H9 (cell line): ENCODE results near the gene PLEKHA7. TPM values are rescaled to one million over a fixed set of nuclear protein-coding genes. Genes with fewer than 3 reads are reported as not detected.

Source experiments
- DNase-seq: peaks from one replicate; pipeline ENCODE4 v3.0.0-alpha.2; 2017
- H2AFZ ChIP-seq: one replicate; pipeline ENCODE4 v1.6.1; 2013; ENCODE audit warnings: mild to moderate bottlenecking, low read length, control low read depth, moderate library complexity
- H2AK5ac ChIP-seq: 2 replicates; pipeline ENCODE4 v1.6.1; 2013; ENCODE audit warnings: low read length, control low read depth, mixed read lengths; ENCODE audit not compliant: insufficient read length
- H2BK120ac ChIP-seq: one replicate; pipeline ENCODE4 v1.6.1; 2013; ENCODE audit warnings: low read depth, mild to moderate bottlenecking, low read length, control low read depth, inconsistent platforms; ENCODE audit not compliant: poor library complexity, severe bottlenecking
- H2BK12ac ChIP-seq: 2 replicates; pipeline ENCODE4 v1.6.1; 2013; ENCODE audit warnings: low read length, control low read depth, mixed read lengths, low read depth; ENCODE audit not compliant: insufficient read length
- H2BK15ac ChIP-seq: 2 replicates; pipeline ENCODE4 v1.6.1; 2013; ENCODE audit warnings: low read depth, low read length, control low read depth
- H2BK20ac ChIP-seq: one replicate; pipeline ENCODE4 v1.6.1; 2013; ENCODE audit warnings: low read depth, mild to moderate bottlenecking, low read length, control low read depth, inconsistent platforms; ENCODE audit not compliant: poor library complexity, severe bottlenecking
- H2BK5ac ChIP-seq: 2 replicates; pipeline ENCODE4 v1.6.1; 2013; ENCODE audit warnings: low read length, control low read depth, mixed read lengths; ENCODE audit not compliant: insufficient read length
- H3K14ac ChIP-seq: 2 replicates; pipeline ENCODE4 v1.6.1; 2013; ENCODE audit warnings: low read length, control low read depth; ENCODE audit not compliant: insufficient read depth
- H3K18ac ChIP-seq: 2 replicates; pipeline ENCODE4 v1.6.1; 2013; ENCODE audit warnings: low read depth, mild to moderate bottlenecking, mixed read lengths, low read length, control low read depth; ENCODE audit not compliant: insufficient read length
- H3K23ac ChIP-seq: 2 replicates; pipeline ENCODE4 v1.6.1; 2013; ENCODE audit warnings: low read length, control low read depth, mixed read lengths, low read depth; ENCODE audit not compliant: insufficient read length
- H3K23me2 ChIP-seq: 2 replicates; pipeline ENCODE4 v1.6.1; 2013; ENCODE audit warnings: low read depth, mild to moderate bottlenecking, mixed read lengths, low read length, control low read depth; ENCODE audit not compliant: insufficient read length, poor library complexity, severe bottlenecking
- H3K27ac ChIP-seq: 2 replicates; pipeline ENCODE4 v1.5.1; 2013; ENCODE audit warnings: low read length, control low read depth, mixed read lengths, low read depth; ENCODE audit not compliant: insufficient read length
- H3K27me3 ChIP-seq: 2 replicates; pipeline ENCODE4 v1.6.1; 2013; ENCODE audit warnings: low read length, control low read depth, inconsistent platforms; ENCODE audit not compliant: insufficient read depth
- H3K4ac ChIP-seq: 2 replicates; pipeline ENCODE4 v1.6.1; 2013; ENCODE audit warnings: low read depth, mild to moderate bottlenecking, control low read depth, inconsistent platforms, low read length, moderate library complexity
- H3K4me1 ChIP-seq: 2 replicates; pipeline ENCODE4 v1.6.1; 2013; ENCODE audit warnings: low read length, control low read depth, inconsistent platforms; ENCODE audit not compliant: insufficient read depth
- H3K4me2 ChIP-seq: 2 replicates; pipeline ENCODE4 v1.6.1; 2013; ENCODE audit warnings: low read length, control low read depth, mixed read lengths; ENCODE audit not compliant: insufficient read length, insufficient read depth
- H3K56ac ChIP-seq: 2 replicates; pipeline ENCODE4 v1.6.1; 2013; ENCODE audit warnings: low read depth, mild to moderate bottlenecking, mixed read lengths, low read length, control low read depth; ENCODE audit not compliant: insufficient read length
- H3K79me1 ChIP-seq: 2 replicates; pipeline ENCODE4 v1.6.1; 2013; ENCODE audit warnings: low read depth, mild to moderate bottlenecking, moderate library complexity, low read length, control low read depth, inconsistent platforms; ENCODE audit not compliant: insufficient read depth, poor library complexity, severe bottlenecking
- H3K79me2 ChIP-seq: 2 replicates; pipeline ENCODE4 v1.6.1; 2013; ENCODE audit warnings: low read length, control low read depth, inconsistent platforms; ENCODE audit not compliant: insufficient read depth
- H3K9ac ChIP-seq: 2 replicates; pipeline ENCODE4 v1.6.1; 2013; ENCODE audit warnings: low read length, control low read depth, mixed read lengths; ENCODE audit not compliant: insufficient read length; ENCODE audit errors: extremely low read depth
- H3K9me3 ChIP-seq: one replicate; pipeline ENCODE4 v1.6.1; 2013; ENCODE audit warnings: low read depth, low read length, inconsistent platforms; ENCODE audit not compliant: control insufficient read depth
- H3T11ph ChIP-seq: one replicate; pipeline ENCODE4 v1.6.1; 2013; ENCODE audit warnings: mild to moderate bottlenecking, low read length, control low read depth, inconsistent platforms
- H4K20me1 ChIP-seq: one replicate; pipeline ENCODE4 v1.6.1; 2013; ENCODE audit not compliant: control insufficient read depth, insufficient read length, insufficient read depth
- H4K5ac ChIP-seq: 2 replicates; pipeline ENCODE4 v1.6.1; 2013; ENCODE audit warnings: low read depth, mild to moderate bottlenecking, mixed read lengths, low read length, control low read depth; ENCODE audit not compliant: insufficient read length
- H4K8ac ChIP-seq: replicated peaks from 2 replicates; pipeline ENCODE4 v1.6.1; 2013; ENCODE audit warnings: low read length, control low read depth, mixed read lengths, low read depth; ENCODE audit not compliant: insufficient read length
- H4K91ac ChIP-seq: 2 replicates; pipeline ENCODE4 v1.6.1; 2013; ENCODE audit warnings: low read depth, mild to moderate bottlenecking, moderate library complexity, mixed read lengths, low read length, control low read depth; ENCODE audit not compliant: insufficient read length
- H3K27ac Mint-ChIP-seq, 3 experiments: 2 replicates in 2 of 3; 3 replicates in 1 of 3; pipeline ENCODE4 v1.8.0; 2020 to 2021; ENCODE audit warnings: mixed read lengths in 3 of 3, mild to moderate bottlenecking in 1 of 3, moderate library complexity in 1 of 3
- H3K27me3 Mint-ChIP-seq: 2 replicates; pipeline ENCODE4 v1.8.0; 2021; ENCODE audit warnings: low read depth, mild to moderate bottlenecking, moderate library complexity, mixed read lengths
- H3K36me3 Mint-ChIP-seq, 3 experiments: 2 replicates in 2 of 3; 3 replicates in 1 of 3; pipeline ENCODE4 v1.8.0; 2020 to 2021; ENCODE audit warnings: low read depth in 3 of 3, mixed read lengths in 3 of 3; ENCODE audit not compliant: insufficient read depth in 1 of 3
- H3K4me1 Mint-ChIP-seq, 2 experiments: 2 replicates each; pipeline ENCODE4 v1.8.0; 2020; ENCODE audit warnings: mixed read lengths in 2 of 2
- H3K4me3 Mint-ChIP-seq, 2 experiments: 2 replicates in 1 of 2; 3 replicates in 1 of 2; pipeline ENCODE4 v1.8.0; 2020 to 2021; ENCODE audit warnings: mild to moderate bottlenecking in 2 of 2, mixed read lengths in 2 of 2, moderate library complexity in 1 of 2
- H3K9me3 Mint-ChIP-seq, 2 experiments: 2 replicates in 1 of 2; 3 replicates in 1 of 2; pipeline ENCODE4 v1.8.0; 2020; ENCODE audit warnings: mild to moderate bottlenecking in 2 of 2, mixed read lengths in 2 of 2, moderate library complexity in 1 of 2
- CTCF ChIP-seq: fragments of 200-600 bp; sonication (generic); conservative IDR thresholded peaks from 3 replicates; pipeline ENCODE4 v1.8.0; 2021; ENCODE audit warnings: antibody characterized with exemption, mild to moderate bottlenecking
- whole genome bisulfite sequencing: extraction: QIAGEN DNeasy Blood & Tissue Kit; methylation state at CpG from one replicate; pipeline ENCODE4 v1.1.7; 2013; ENCODE audit warnings: missing lambda C conversion rate, low lambda C conversion rate, mixed read lengths; ENCODE audit not compliant: insufficient read length; ENCODE audit errors: extremely low coverage; 5-methylcytosine and 5-hydroxymethylcytosine counted together
- total RNA-seq: library from RNA; stranded (reverse); gene quantifications from 2 replicates; pipeline ENCODE4 v1.2.1, GENCODE V29; 2021

Gene PLEKHA7
- total RNA-seq, 1 experiment from 2014 or later, result 21.0 TPM

GRCh38 chr11:16801288-16801980, 212.8 kb downstream of the PLEKHA7 start:
- Histone ChIP-seq H3K27ac (no peak overlapping the region), H3K9ac (no peak overlapping the region), H3K18ac (no peak overlapping the region), H2BK15ac (no peak overlapping the region), H2AK5ac (no peak overlapping the region), H3K9me3 (no peaks in the 10 kb centered on the region), H3K23me2 (no peaks in the 10 kb centered on the region), H3K4me2 (no peak overlapping the region), H4K8ac (no peak overlapping the region), H2BK5ac (no peak overlapping the region), H3K23ac (no peak overlapping the region), H2BK12ac (no peak overlapping the region), H3K14ac (no peak overlapping the region; the same call in 1 of the 2 replicates), H3K27me3 (no peaks in the 10 kb centered on the region; the same call in 1 of the 2 replicates), H3K56ac (no peak overlapping the region), H4K20me1 (no peaks in the 10 kb centered on the region), H2BK20ac (no peak overlapping the region), H2BK120ac (no peak overlapping the region), H3K4ac (no peak overlapping the region), H4K5ac (no peak overlapping the region), H3K79me1 (no peaks in the 10 kb centered on the region), H4K91ac (no peak overlapping the region), H3K4me1 (no peaks in the 10 kb centered on the region), H2AFZ (no peak overlapping the region), H3K79me2 (no peaks in the 10 kb centered on the region), H3T11ph (no peak overlapping the region)
- no peak for TF ChIP-seq CTCF
- H3K4me3 Mint-ChIP-seq, result no peak overlapping the region
- H3K27me3 Mint-ChIP-seq, result no peaks in the 10 kb centered on the region
- peaks cover 0 to 25% (median 8%) of the 10 kb centered on the region in 3 experiments; a peak in 5 of 7 replicates for H3K36me3 Mint-ChIP-seq
- H3K4me1 Mint-ChIP-seq, result peaks cover 0 to 7% of the 10 kb centered on the region in 2 experiments; a peak in 1 of 4 replicates
- DNase-seq, result no peak
- H3K27ac Mint-ChIP-seq, result peak overlapping the region in 1 of 3 experiments; percentile 53; a peak in 2 of 7 replicates
- no CpG with 5 or more reads among the region's 10 CpGs for WGBS
- H3K9me3 Mint-ChIP-seq, result no peaks in the 10 kb centered on the region
